Activated T-helper 17 cell treated with anti-CD3 and anti-CD28 coated beads, Interleukin-2, amount 50 U/mL, for 72 hours (primary cell): ENCODE data around the gene OSBPL7. TPM values are rescaled to one million over a fixed set of nuclear protein-coding genes. Genes with fewer than 3 reads are reported as not detected.
"Not testable (repeated sequence)": the region's sequence is repeated elsewhere in the genome, so short reads cannot be mapped to it uniquely, and the experiment has no call there.

Experiments used
- ATAC-seq: fragments of 150-1000 bp; cut with Tn5 transposase; replicated peaks from 2 replicates; pipeline ENCODE4 v1.10.0; 2021; ENCODE audit warnings: mild to moderate bottlenecking, moderate library complexity
- H3K27ac Mint-ChIP-seq: one replicate; pipeline ENCODE4 v1.8.0; 2022; ENCODE audit warnings: mixed read lengths
- H3K27me3 Mint-ChIP-seq: one replicate; pipeline ENCODE4 v1.8.0; 2022; ENCODE audit warnings: mixed read lengths
- H3K36me3 Mint-ChIP-seq: one replicate; pipeline ENCODE4 v1.8.0; 2022; ENCODE audit warnings: low read depth, mild to moderate bottlenecking, mixed read lengths
- H3K4me1 Mint-ChIP-seq: one replicate; pipeline ENCODE4 v1.8.0; 2022; ENCODE audit warnings: mixed read lengths
- H3K4me3 Mint-ChIP-seq: one replicate; pipeline ENCODE4 v1.8.0; 2022; ENCODE audit warnings: mild to moderate bottlenecking, mixed read lengths
- H3K9me3 Mint-ChIP-seq: one replicate; pipeline ENCODE4 v1.8.0; 2022; ENCODE audit warnings: mixed read lengths
- total RNA-seq, 2 donors: library from RNA; stranded (reverse); gene quantifications; one replicate each; pipeline ENCODE4 v1.2.3, GENCODE V29; 2022

OSBPL7 gene
- total RNA-seq, 2 donors from 2014 or later: 11.6 to 14.4 TPM

DNA sequence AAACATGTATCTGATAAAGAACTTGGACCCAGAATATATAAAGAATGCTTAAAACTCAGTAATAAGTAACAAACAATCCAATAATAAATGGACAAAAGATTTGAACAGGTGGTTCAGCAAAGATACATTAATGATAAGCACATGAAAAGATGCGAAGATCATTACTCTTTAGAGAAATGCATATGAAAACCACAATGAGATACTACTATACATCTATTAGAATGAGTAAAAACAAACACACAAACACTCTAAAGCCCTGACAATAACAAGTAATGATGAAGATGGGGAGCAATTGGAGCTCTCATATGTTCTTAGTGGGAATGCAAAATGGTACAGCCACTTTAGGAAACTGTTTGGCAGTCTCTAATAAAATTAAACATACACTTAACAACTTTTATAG is 29.1 kb downstream of the OSBPL7 start:
- H3K4me1 Mint-ChIP-seq: no peaks in the 10 kb centered on the region
- no peak overlapping the region for H3K27ac Mint-ChIP-seq
- H3K27me3 Mint-ChIP-seq: peaks cover 50% of the 10 kb centered on the region
- H3K36me3 Mint-ChIP-seq: no peaks in the 10 kb centered on the region
- no peaks in the 10 kb centered on the region for H3K9me3 Mint-ChIP-seq
- ATAC-seq: no peak
- no peak overlapping the region for H3K4me3 Mint-ChIP-seq

- Mint-ChIP-seq H3K36me3 (no peaks in the 10 kb centered on the region), H3K27ac (peak overlapping the region; percentile 46), H3K9me3 (no peaks in the 10 kb centered on the region), H3K4me3 (peak overlapping the region; percentile 70), H3K4me1 (no peaks in the 10 kb centered on the region), H3K27me3 (peaks cover 48% of the 10 kb centered on the region)
- ATAC-seq: no peak
Observed at GRCh38 chr17:47791025-47791424, 30.6 kb downstream of the OSBPL7 start.

DNA sequence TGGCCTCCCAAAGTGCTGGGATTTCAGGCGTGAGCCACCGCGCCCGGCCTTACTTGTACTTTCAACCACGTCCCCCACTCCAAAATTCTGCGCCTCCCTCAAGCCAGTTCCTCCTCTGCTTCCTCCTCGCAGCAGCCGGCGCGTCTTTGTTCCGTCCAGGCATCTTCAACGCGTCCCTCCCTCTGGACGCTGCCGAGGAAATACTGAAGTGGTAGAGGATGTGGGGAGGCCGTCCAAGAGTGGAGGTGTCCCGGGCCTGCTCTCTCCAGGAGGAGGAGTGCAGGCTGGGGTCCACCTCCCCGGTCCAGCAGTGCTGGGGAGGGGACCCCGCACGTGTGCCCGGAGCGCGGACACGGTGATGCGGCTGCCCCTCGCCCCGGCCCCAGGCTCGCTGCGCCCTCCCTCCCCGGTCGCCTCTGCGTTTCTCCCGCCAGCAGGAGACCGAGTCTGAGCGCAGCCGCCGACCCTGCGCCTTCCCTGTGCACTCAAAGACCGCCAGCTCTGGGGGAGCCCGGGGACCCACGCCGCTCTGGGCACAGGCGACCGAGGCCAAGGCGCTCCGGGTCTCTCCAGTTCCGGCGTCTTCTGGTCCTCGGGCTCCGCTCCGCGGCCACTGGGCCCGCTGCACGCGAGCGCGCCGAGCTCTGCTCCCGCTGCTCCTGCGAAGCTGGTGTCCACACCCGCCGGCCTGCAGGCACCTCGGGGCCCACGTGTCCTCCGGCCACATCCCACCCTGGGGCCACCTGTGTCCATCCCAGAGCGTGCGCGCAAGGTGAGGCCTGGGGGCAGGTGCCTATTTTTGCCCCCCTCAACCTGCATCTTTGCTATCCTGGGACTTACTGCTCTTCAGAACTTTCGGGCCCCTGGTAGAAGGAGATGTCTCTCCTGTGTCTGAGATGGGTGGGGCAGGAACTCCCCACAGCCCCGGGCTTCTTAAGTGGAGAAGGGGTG is 31.7 kb downstream of the OSBPL7 start:
- peak overlapping the region; percentile 70 for H3K4me3 Mint-ChIP-seq
- H3K27me3 Mint-ChIP-seq: peaks cover 44% of the 10 kb centered on the region
- ATAC-seq: peak; percentile 97
- H3K4me1 Mint-ChIP-seq: no peaks in the 10 kb centered on the region
- no peak overlapping the region for H3K27ac Mint-ChIP-seq
- no peaks in the 10 kb centered on the region for H3K9me3 Mint-ChIP-seq
- no peaks in the 10 kb centered on the region for H3K36me3 Mint-ChIP-seq

GRCh38 chr17:47785538-47786123 is 36.0 kb downstream of the OSBPL7 start:
- Mint-ChIP-seq H3K36me3 (no peaks in the 10 kb centered on the region), H3K4me3 (no peak overlapping the region), H3K27ac (no peak overlapping the region), H3K27me3 (peaks cover 39% of the 10 kb centered on the region), H3K4me1 (no peaks in the 10 kb centered on the region), H3K9me3 (no peaks in the 10 kb centered on the region)
- ATAC-seq: no peak

GRCh38 chr17:47781397-47781796 is 40.2 kb downstream of the OSBPL7 start:
- peaks cover 39% of the 10 kb centered on the region for H3K27me3 Mint-ChIP-seq
- no peaks in the 10 kb centered on the region for H3K4me1 Mint-ChIP-seq
- no peak overlapping the region for H3K27ac Mint-ChIP-seq
- no peak overlapping the region for H3K4me3 Mint-ChIP-seq
- no peaks in the 10 kb centered on the region for H3K9me3 Mint-ChIP-seq
- no peaks in the 10 kb centered on the region for H3K36me3 Mint-ChIP-seq
- ATAC-seq: no peak

GRCh38 chr17:47778184-47778635 is 43.4 kb downstream of the OSBPL7 start:
- Mint-ChIP-seq H3K36me3 (no peaks in the 10 kb centered on the region), H3K27me3 (peaks cover 42% of the 10 kb centered on the region), H3K9me3 (no peaks in the 10 kb centered on the region), H3K4me3 (no peak overlapping the region), H3K27ac (no peak overlapping the region), H3K4me1 (no peaks in the 10 kb centered on the region)
- ATAC-seq: no peak

DNA sequence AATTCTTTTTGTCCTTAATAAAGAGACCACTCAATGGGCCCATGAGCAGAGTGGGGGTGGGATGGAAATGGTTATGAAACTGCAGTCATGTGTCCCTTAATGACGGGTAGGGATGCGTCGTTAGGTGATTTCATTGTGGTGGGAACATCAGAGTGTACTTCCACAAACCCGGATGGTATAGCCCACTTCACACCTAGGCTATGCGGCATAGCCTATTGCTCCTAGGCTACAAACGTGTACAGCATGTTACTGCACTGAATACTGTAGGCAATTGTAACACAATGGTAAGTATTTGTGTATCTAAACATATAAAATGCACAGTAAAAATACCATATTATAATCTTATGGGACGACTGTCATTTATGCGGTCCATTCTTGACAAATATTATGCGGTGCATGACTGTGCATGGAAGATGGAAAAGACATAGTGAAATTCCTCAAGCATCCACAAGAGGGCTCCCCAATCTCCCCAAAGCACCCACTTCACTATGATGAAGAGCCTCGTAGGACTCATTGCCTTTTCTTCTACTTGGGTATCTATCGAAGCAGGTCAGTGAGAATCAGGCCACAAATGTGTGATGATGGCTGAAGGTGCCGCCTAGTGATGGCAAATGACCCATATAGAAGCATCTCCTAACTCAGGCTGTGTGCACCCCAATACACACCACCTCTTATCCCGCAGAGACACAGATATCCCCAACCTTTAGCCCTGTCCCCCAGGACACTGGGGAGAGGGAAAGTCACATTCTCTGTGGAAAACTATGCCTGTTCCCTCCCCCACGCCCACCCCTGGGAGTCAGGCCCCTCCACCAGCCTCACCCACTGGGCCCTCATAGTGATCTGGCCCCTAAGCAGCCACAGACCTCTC is 45.0 kb downstream of the OSBPL7 start:
- Mint-ChIP-seq H3K4me3 (no peak overlapping the region), H3K36me3 (no peaks in the 10 kb centered on the region), H3K4me1 (no peaks in the 10 kb centered on the region), H3K27me3 (peaks cover 38% of the 10 kb centered on the region), H3K27ac (no peak overlapping the region), H3K9me3 (no peaks in the 10 kb centered on the region)
- peak; percentile 90 for ATAC-seq

- no peak for ATAC-seq
- Mint-ChIP-seq H3K27ac (no peak overlapping the region), H3K9me3 (peaks cover 5% of the 10 kb centered on the region), H3K4me1 (no peaks in the 10 kb centered on the region), H3K4me3 (no peak overlapping the region), H3K27me3 (peaks cover 37% of the 10 kb centered on the region), H3K36me3 (no peaks in the 10 kb centered on the region)
Observed at GRCh38 chr17:47774987-47775580, 46.5 kb downstream of the OSBPL7 start.

- Mint-ChIP-seq H3K9me3 (peaks cover 5% of the 10 kb centered on the region), H3K4me1 (no peaks in the 10 kb centered on the region), H3K27me3 (peaks cover 34% of the 10 kb centered on the region), H3K27ac (no peak overlapping the region), H3K36me3 (no peaks in the 10 kb centered on the region), H3K4me3 (no peak overlapping the region)
- ATAC-seq: no peak
Observed at GRCh38 chr17:47774331-47774730, 47.3 kb downstream of the OSBPL7 start.

DNA sequence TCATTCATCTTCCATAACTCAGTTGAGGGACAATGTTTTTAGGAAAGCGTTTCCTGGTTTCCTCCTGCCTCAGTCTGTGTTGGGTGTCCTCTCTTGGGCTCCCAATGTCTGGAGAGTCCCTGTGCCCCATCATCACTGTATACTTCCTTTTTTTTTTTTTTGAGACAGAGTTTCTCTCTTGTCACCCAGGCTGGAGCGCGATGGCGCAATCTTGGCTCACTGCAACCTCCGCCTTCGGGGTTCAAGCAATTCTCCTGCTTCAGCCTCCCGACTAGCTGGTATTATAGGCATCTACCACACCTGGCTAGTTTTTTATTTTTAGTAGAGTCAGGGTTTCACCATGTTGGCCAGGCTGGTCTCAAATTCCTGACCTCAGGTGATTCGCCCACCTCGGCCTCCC is 47.9 kb downstream of the OSBPL7 start:
- H3K9me3 Mint-ChIP-seq, H3K4me3 Mint-ChIP-seq, H3K27ac Mint-ChIP-seq, H3K4me1 Mint-ChIP-seq, ATAC-seq, H3K36me3 Mint-ChIP-seq: not testable (repeated sequence)
- H3K27me3 Mint-ChIP-seq: peaks cover 37% of the 10 kb centered on the region

DNA sequence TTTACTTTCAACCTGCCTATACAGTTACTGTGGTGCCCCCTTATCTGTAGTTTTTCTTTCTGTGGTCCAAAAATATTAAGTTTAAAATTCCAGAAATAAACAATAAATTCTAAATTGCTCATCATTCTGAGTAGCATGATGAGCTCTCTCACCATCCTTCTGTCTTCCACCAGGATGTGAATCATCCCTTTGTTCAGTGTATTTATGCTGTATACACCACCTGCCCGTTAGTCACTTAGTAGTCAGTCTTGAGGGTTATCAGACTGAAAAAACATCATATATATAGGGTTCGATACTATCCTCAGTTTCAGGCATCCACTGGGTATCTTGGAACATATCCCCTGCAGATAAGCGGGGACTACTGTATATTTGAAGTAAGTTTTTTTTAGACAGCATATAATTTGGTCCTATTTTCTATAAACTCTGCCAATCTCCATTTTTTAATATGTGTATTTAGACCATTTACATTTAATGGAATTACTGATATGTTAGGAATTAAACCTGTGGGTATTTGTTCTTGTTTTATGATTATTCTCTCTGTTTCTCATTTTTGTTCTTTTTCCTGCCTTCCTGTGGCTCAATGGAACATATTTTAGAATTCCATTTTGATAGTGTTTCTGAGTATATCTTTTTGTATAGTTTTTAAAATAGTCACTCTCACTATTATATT is 57.5 kb downstream of the OSBPL7 start:
- Mint-ChIP-seq H3K27me3 (peaks cover 7% of the 10 kb centered on the region), H3K36me3 (no peaks in the 10 kb centered on the region), H3K4me1 (peaks cover 5% of the 10 kb centered on the region), H3K27ac (peak overlapping the region; percentile 37), H3K9me3 (no peaks in the 10 kb centered on the region), H3K4me3 (peak overlapping the region; percentile 13)
- ATAC-seq: peak; percentile 100

GRCh38 chr17:47762728-47763127 is 58.9 kb downstream of the OSBPL7 start:
- Mint-ChIP-seq H3K4me1 (peaks cover 5% of the 10 kb centered on the region), H3K36me3 (no peaks in the 10 kb centered on the region), H3K27me3 (peaks cover 4% of the 10 kb centered on the region), H3K9me3 (no peaks in the 10 kb centered on the region), H3K4me3 (no peak overlapping the region), H3K27ac (no peak overlapping the region)
- no peak for ATAC-seq

DNA sequence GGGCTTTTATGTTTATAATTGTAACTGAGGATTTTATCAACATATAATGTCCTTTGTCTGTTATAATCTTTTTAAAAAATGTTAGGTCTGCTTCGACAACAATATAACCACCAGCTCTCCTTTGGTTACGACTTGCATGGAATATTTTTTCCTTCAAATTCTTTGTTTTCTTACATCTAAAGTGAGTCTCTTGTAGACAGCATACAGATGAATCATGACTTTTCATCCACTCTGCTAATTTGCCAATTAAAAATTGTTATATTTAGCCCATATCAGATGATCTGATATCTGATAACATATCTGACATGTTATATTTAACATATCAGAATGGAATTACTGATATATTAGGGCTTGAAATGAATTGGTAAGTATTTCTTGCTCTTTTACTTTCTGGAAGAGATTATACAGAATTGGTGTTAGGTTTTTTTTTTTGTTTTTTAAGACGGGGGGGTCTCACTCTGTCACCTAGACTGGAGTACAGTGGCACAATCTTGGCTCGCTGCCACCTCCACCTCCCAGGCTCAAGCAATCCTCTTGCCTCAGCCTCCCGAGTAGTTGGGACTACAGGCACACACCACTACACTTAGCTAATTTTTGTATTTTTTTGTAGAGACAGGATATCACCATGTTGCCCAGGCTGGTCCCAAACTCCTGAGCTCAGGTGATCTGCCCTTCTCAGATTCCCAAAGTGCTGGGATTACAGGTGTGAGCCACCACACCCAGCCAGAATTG is 61.0 kb downstream of the OSBPL7 start:
- Mint-ChIP-seq H3K27ac (no peak overlapping the region), H3K4me1 (peaks cover 5% of the 10 kb centered on the region), H3K27me3 (peaks cover 4% of the 10 kb centered on the region), H3K36me3 (no peaks in the 10 kb centered on the region), H3K4me3 (no peak overlapping the region), H3K9me3 (no peaks in the 10 kb centered on the region)
- no peak for ATAC-seq
